22Rv1 (cell line): ENCODE measurements around the gene PRR33.

Experiments used
- H3K27ac ChIP-seq: fragments of 450-650 bp; 2 replicates; pipeline ENCODE4 v1.5.1; 2017
- ZFX ChIP-seq: fragments of 450-650 bp; IDR thresholded peaks from 2 replicates; pipeline ENCODE4 v1.6.1; 2017; ENCODE audit warnings: antibody characterized with exemption, borderline replicate concordance
- TF ChIP-seq, protein P1 (sequence below): fragments of 450-650 bp; IDR thresholded peaks from 2 replicates; pipeline ENCODE4 v1.5.1; 2017; ENCODE audit warnings: mild to moderate bottlenecking

The PRR33 gene

DNA sequence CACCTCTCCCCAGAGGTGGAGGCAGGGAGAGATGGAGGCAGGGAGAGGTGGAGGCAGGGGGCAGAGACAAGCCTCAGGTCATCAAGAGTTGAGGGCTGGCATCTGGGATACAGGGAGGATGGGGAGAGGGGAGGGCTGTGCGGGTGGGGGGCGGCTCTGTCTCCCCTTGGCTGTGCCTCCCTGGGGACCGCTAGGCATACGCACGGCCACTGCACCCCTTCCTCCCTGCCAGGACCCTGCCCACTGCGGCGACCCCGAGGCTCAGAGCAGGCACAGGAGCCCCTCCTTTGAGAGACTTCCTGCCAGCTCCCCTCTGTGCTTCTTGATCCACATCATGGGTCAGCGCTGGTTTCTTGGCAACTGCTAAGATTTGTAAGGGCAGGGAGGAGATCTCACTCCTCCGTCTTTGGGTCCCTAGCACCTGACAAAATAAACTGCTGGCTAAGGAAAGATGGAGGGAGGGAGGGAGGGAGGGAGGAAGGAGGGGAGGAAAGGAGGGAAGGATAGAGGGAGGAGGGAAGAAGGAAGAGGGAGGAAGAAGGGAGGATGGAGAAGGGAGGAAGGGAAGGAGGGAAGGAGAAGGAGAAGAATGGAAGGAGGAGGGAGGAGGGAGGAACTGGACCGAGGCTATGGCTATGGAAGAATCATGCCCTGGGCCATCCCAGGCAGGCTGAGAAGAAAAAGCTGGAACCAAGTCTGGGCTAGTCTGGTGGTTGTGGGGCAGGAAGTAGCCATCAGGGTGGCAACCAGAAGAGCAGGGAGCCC, 18.5 kb downstream of the PRR33 start:
- TF ChIP-seq, protein P1, sequence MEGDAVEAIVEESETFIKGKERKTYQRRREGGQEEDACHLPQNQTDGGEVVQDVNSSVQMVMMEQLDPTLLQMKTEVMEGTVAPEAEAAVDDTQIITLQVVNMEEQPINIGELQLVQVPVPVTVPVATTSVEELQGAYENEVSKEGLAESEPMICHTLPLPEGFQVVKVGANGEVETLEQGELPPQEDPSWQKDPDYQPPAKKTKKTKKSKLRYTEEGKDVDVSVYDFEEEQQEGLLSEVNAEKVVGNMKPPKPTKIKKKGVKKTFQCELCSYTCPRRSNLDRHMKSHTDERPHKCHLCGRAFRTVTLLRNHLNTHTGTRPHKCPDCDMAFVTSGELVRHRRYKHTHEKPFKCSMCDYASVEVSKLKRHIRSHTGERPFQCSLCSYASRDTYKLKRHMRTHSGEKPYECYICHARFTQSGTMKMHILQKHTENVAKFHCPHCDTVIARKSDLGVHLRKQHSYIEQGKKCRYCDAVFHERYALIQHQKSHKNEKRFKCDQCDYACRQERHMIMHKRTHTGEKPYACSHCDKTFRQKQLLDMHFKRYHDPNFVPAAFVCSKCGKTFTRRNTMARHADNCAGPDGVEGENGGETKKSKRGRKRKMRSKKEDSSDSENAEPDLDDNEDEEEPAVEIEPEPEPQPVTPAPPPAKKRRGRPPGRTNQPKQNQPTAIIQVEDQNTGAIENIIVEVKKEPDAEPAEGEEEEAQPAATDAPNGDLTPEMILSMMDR, result no peak
- no peak for TF ChIP-seq ZFX
- no peak overlapping the region for H3K27ac ChIP-seq

DNA sequence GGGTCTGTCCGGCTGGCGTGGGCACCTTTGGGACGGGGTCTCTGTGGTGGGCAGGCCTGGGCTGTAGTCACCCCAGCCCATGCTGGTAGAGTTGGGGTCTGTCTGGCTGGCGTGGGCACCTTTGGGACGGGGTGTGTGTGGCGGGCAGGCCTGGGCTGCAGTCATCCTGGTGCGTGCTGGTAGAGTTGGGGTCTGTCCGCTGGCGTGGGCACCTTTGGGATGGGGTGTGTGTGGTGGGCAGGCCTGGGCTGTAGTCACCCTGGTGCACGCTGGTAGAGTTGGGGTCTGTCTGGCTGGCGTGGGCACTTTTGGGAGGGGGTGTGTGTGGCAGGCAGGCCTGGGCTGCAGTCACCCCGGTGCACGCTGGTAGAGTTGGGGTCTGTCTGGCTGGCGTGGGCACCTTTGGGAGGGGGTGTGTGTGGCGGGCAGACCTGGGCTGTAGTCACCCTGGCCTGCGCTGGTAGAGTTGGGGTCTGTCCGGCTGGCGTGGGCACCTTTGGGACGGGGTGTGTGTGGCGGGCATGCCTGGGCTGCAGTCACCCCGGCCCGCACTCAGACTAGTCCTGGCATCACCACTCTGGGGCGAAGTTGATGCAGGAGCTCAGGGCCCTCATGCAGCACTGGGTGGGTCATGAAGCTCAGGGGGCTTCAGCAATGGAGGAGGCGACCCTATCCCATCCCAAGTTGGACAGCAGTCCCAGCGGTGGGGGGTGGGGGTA, 19.3 kb downstream of the PRR33 start:
- TF ChIP-seq, protein P1, result no peak
- no peak for TF ChIP-seq ZFX
- H3K27ac ChIP-seq, result no peak overlapping the region

DNA sequence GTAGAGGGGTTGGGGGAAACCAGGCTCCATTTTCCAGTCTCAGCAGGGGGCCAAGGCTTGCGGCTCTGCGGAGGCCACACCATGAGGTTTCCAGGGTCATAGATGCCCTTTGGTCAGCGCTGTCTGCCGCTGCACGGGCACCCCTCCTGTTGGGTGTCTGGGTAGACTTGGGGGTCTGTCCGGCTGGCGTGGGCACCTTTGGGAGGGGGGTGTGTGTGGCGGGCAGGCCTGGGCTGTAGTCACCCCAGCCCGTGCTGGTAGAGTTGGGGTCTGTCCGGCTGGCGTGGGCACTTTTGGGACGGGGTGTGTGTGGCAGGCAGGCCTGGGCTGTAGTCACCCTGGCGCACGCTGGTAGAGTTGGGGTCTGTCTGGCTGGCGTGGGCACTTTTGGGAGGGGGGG, 20.2 kb downstream of the PRR33 start:
- H3K27ac ChIP-seq, result no peak overlapping the region
- TF ChIP-seq ZFX, result no peak
- TF ChIP-seq, protein P1, result no peak

DNA sequence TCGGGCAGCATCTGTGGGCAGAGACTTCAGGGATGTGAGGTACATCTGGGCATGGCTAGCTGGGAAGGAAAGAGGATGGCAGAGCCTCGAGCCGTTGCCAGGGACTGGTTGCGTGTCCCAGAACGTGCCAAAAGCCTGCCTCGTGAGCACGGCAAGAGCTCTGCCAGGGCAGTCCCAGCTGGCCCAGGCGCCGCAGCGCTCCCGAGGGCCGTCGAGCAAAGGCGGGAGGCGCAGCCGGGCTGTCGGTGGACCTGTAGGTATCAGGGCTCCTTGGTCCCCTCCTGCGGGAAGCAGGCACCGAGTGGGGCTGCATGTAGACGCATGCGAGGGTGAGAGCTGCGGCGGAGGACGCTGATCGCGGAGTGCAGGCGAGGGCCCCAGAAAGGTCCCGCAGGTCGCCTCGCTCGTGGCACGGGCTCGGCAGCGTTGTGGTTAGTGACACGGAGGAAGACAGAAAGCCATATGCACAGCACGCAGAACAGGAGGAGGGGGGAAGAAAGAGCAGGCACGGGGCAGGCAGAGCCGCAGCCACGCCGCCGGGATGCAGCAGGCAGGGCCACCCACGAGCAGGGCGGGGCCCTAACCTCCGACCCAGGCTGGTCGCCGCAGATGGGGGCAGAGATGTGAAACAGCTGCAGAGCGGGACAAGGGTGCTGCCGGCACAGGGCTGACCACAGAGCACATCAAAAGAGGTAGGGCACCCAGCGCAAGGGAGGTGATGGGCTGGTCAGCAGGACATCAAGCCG, 20.8 kb downstream of the PRR33 start:
- no peak overlapping the region for H3K27ac ChIP-seq
- no peak for TF ChIP-seq ZFX
- TF ChIP-seq, protein P1, result no peak

DNA sequence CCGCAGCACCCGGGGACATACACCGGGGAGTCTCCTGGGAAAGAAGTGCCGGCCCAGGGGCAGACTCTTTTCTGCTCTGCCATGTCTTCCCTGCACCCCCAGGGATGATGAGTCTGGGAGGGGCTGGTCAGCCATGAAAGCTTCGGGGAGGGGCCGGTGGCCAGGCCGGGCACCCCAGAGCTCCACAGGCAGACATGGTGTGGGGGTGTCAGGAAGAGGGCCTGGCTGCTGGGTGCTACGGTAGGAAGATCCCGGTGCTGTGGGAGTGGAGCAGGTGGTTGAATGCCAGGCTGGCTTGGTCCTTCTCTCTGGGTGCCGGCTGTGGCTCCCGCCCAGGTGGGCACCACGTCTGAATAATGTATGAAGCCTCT, 21.4 kb downstream of the PRR33 start:
- TF ChIP-seq ZFX, result no peak
- TF ChIP-seq, protein P1, result no peak
- H3K27ac ChIP-seq, result no peak overlapping the region

DNA sequence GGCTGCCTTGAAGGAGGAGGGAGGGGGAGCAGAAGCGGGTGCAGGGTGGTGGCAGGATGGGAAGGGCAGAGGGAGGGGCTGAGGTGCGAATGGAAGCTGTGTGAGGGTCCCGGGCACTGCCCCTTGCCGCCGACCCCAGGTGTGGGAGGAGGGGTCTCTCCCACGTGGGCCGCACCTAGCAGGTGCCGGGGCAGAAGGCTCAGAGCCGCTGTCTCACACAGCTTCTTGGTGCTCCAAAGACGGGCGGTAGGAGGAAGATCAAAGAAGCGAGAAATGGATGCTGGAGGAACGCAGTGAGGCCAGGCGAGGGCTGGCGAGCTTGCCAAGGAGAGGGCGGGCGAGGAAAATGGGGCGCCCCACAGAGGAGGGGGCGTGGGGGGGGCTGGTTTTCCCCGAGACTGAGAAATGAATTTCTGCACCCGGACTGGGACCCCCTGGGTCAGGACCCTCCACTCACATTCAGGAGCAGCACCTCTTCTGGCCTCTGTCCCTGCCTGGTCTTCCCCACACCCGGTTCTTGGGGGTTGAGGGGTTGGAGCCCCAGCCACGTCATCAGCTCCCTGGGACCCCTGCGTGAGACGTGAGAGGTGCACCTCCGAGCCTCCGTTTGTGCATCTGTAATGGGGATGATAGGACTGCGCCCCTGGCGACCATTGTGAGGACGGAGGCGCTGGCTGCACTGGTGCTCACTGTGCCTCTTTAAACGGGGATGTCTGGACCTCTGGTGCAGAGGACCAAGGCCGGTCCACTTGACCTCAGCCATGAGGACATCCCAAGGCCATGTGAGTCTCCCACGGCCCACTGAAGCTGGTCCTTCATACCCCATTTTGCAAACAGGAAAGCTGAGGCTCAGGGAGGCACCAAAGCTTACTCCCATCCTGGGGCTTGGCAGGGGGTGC, 22.0 kb downstream of the PRR33 start:
- H3K27ac ChIP-seq, result no peak overlapping the region
- TF ChIP-seq, protein P1, result peak; percentile 58
- TF ChIP-seq ZFX, result no peak
